Effector CD8-positive, alpha-beta T cell (primary cell): ENCODE data around the gene CCAR1.
"Not testable (repeated sequence)": the region's sequence is repeated elsewhere in the genome, so short reads cannot be mapped to it uniquely, and the experiment has no call there.

Experiments used
- DNase-seq: peaks from one replicate; lab custom pipeline; 2025; lab: John Stamatoyannopoulos, UW

The CCAR1 gene

DNA sequence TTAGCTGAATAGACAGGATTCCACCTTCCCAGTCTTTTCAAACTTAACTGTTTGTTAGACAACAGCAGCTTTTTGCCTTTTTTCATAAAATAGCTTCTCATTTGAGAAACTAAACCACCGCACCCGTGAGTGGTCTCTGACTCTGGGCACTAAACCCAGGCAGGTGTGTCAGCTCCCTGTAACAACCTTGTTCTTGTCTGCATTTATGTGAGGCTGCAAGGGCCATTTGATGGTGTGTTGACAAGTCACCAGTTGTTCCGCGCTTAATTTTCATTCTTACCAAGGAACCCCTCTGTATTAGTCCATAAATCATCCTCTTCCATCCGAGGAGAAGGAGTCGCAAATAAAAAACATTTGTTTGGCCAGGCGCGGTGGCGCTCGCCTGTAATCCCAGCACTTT lies 107.8 kb downstream of the CCAR1 start:
- no peak for DNase-seq

DNA sequence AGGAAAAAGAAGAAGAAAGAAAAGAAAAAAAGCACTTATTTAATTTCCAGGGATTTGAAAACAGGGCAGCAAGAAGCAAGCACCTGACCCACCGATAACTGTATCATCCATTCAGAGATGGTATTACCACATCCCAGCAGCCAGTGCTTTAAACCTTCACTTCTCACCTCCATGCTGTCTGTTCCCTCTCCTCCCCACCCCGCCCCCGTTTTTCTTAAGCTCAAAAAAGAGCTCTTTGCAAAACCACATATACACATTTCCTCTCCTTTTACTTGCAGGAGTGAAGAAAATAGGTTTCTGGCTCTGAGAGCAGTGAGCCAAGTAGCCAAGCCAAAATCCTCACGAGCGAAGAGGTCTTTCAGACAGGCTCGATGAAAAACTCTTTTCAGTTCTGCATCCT lies 108.5 kb downstream of the CCAR1 start:
- DNase-seq, result no peak

DNA sequence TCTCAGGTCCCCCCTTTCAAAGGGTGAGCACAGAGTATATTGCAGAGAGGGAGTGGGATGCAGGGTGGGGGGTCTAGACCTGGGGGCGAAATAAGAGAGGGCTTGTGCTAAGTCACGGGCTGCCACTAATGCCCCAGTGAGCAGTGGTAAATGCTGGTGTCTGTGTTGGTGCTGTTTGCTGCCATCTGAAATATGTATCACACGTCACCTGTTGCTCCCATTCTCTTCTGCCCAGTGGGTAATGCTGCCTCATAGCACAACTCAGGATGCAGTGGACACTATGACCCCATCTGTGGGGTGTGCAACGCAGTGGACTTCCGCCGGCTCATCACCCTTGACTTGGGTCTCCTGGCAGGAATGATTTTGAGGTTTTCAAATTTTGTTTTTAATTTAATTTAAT lies 108.9 kb downstream of the CCAR1 start:
- DNase-seq, result no peak

DNA sequence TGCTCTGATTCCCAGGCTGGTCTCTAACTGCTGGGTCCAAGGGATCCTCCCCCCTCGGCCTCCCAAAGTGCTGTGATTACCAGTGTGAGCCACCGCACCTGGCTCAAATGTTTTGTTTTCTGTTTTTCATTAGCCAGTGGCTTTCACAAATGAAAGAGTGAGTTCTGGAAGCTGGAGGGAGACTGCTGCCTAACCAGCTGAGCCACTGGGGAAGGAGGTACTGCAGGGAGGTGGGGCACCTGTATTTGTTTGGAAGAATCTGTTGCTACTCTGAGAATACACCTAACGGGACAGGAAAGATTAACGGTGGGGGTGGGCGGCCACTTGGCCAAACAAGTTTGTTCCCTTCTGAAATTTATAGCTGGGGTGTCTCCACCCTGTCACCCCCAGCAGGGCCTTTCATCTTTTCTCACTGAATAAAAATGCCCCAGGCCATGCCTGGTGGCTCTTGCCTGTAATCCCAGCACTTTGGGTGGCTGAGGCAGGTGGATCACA lies 111.0 kb downstream of the CCAR1 start:
- no peak for DNase-seq

DNA sequence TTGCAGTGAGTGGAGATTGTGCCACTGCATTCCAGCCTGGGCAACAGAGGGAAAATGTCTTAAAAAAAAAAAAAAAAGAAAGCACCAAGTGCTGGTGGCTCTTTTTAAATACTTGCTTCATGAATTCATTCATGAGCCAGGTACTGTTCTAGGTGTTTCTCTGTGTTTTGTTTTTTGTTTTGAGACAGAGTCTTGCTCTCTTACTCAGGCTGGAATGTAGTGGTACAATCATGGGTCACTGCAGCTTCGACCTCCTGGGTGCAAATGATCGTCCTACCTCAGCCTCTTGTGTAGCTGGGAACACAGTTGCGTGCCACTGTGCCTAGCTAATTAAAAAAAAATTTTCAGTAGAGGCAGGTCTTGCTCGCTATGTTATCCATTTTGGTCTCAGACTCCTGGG lies 111.6 kb downstream of the CCAR1 start:
- DNase-seq, result no peak

DNA sequence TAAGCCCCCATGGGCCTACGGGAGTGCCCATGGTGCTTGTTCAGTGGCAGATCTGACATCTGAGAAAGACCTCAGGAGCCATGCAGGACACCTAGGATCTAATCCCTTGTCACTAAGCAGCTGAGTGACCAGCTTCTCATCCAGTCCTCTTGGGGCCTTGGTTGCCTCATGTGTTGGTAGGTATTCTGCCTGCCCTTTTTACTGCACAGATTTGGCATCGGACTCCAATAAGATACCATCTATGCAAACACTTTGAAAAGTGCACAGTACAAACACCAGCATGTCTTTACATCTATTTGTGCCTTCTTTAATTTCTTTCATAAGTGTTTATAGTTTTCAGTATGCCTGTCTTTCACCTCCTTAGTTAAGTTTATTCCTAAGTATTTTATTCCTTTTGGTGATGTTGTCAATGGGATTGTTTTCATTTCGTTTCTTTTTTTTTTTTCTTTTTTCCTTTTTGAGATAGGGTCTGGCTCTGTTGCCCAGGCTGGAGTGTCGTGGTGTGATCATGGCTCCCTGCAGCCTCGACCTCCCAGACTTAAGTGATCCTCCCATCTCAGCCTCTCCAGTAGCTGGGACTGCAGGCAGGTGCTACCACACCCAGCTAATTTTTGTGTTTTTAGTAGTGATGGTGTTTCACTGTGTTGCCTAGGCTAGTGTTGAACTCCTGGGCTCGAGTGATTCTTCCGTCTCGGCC lies 116.7 kb downstream of the CCAR1 start:
- DNase-seq, result no peak

DNA sequence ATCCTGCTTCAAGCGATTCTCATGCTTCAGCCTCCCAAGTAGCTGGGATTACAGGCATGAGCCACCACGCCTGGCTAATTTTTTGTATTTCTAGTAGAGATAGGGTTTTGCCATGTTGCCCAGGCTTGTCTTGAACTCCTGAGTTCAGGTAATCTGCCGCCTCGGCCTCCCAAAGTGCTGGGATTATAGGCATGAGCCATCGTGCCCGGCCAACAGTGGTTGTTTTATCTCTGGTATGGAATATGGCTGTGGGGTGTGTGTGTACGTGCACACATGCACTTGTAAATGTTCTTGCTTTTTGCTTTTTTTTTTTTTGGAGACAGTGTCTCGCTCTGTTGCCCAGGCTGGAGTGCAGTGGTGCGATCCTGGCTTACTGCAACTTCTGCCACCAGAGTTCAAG lies 119.6 kb downstream of the CCAR1 start:
- DNase-seq, result not testable (repeated sequence)
